Dermis microvascular lymphatic vessel endothelial cell (primary cell): ENCODE measurements around the gene TTC23. TPM values are rescaled to one million over a fixed set of nuclear protein-coding genes. Genes with fewer than 3 reads are reported as not detected.

ENCODE experiments used
- total RNA-seq: library from RNA; depleted of rRNA; stranded (reverse); fragments of >200 nt; gene quantifications from 2 replicates; pipeline ENCODE4 v1.2.1, GENCODE V29; 2014

TTC23 gene
- total RNA-seq, 1 donor from 2014 or later: 12.5 TPM

Other genes starting within 250 kb of the TTC23 start
- gene PGPEP1L, start 241.8 kb downstream of the TTC23 start, total RNA-seq: 0.13 TPM in 2 replicates
- gene SYNM, start 144.5 kb downstream of the TTC23 start, total RNA-seq: 54.2 and 105 TPM in 2 replicates
- gene LRRC28, start 1.9 kb upstream of the TTC23 start, total RNA-seq: 7.4 and 12.4 TPM in 2 replicates